ENCODE measurements around the gene CUZD1.
"Not testable (repeated sequence)": the region's sequence is repeated elsewhere in the genome, so short reads cannot be mapped to it uniquely, and the experiment has no call there.

Gene CUZD1

GRCh38 chr10:122863216-122864193 lies 17.8 kb upstream of the CUZD1 start:
- no peak for TF ChIP-seq CTCF (IDR thresholded peaks at IDR 0.05)
- no peak overlapping the region for H3K27ac ChIP-seq

DNA sequence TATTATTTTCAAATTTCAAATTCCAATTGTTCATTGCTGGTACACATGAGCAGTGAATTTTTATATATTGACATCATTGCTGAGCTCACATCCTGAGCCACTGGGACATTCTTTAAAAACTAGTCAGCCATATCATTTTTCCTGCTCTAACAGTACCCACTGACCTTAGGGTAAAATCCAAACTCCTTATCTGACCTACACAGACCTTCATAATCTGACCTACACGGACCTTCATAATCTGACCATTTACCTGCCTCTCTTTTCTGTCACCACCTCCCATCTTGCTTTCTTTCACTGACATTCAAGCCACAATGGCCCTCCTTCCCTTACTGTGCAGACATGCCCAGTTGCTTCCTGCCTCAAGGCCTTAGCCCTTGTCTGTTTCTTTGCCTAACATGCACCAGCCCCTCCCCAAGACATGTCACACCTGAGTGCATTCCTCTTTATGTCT lies 16.1 kb upstream of the CUZD1 start:
- TF ChIP-seq CTCF (IDR thresholded peaks at IDR 0.05) (no peak), ZFX (IDR thresholded peaks at IDR 0.05; ENCODE audit: borderline replicate concordance) (no peak)
- no peak overlapping the region for H3K27ac ChIP-seq

- no peak for TF ChIP-seq CTCF (IDR thresholded peaks at IDR 0.05)
- TF ChIP-seq ZFX (IDR thresholded peaks at IDR 0.05; ENCODE audit: borderline replicate concordance): no peak
- no peak overlapping the region for H3K27ac ChIP-seq
These were observed 13.9 kb upstream of the CUZD1 start for GRCh38 chr10:122859527-122859926.

- not testable (repeated sequence) for H3K27ac ChIP-seq
These were observed 12.4 kb upstream of the CUZD1 start for GRCh38 chr10:122858042-122858441.

DNA sequence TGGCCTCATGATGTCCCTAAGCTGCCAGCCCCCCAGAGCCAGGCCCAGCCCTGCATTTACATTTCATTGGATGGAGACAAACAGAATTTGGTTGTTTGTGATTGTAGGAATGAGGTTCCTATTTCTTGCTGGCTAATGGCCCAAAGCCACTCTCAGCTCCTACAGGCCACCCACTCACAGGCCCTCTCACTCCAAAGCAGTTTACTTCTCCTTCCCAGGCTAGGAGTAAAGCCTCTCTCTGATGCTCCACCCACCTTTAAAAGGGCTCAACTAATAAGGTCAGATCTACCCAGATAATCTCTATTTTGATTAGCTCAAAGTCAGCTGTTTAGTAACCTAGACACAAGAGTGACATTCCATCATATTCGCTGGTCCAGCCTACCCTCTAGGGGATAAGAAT lies 11.2 kb upstream of the CUZD1 start:
- no peak overlapping the region for H3K27ac ChIP-seq
- no peak for TF ChIP-seq ZFX (IDR thresholded peaks at IDR 0.05; ENCODE audit: borderline replicate concordance)
- no peak for TF ChIP-seq CTCF (IDR thresholded peaks at IDR 0.05)

DNA sequence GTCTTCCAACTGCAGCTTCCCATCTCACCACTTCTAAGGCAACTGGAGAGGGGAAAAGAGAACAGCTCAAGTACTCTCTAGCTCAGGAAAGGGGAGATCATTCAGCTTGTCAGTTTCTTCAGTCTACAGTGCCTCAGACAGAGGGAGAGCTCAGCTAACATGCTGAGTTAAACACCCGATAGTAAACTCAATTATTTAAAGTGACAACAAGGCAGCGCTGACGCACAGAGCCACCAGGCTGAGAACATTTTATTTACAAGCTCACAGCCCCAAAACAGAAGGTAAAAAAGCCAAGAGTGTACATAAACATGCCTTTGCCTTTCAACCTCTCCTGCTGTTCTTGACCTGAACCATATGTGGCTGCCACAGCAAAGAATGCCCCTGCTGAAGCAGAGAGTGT lies 10.1 kb upstream of the CUZD1 start:
- H3K27ac ChIP-seq: no peak overlapping the region
- TF ChIP-seq ZFX (IDR thresholded peaks at IDR 0.05; ENCODE audit: borderline replicate concordance) (no peak), CTCF (IDR thresholded peaks at IDR 0.05) (no peak)

DNA sequence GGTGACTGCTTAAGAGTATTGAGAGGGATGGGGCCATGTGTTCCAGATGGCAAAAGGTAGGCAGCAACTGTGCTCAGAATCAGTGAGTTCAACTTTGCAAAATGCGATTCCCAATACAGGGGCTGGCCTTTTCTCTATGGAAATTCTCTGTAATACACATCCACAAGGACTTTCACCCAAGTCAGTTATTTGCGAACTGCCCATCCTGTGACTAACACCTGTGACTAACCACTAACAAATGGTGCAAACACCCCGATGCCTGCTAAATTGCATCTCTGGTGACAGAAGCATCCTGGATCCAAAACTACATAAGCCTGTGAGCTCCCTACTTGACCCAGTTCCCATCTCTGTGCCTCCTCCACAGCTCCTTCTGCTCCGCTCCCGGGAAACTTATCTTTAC lies 9.0 kb upstream of the CUZD1 start:
- TF ChIP-seq ZFX (IDR thresholded peaks at IDR 0.05; ENCODE audit: borderline replicate concordance) (no peak), CTCF (IDR thresholded peaks at IDR 0.05) (no peak)
- H3K27ac ChIP-seq: no peak overlapping the region
